IMR-90 (cell line): ENCODE measurements around the gene C13orf42. TPM values are rescaled to one million over a fixed set of nuclear protein-coding genes. Genes with fewer than 3 reads are reported as not detected.

Experiments used
- ATAC-seq: fragments of 200-7000 bp; cut with Tn5 transposase; 2 replicates; pipeline ENCODE4 v1.9.1; 2020; ENCODE audit warnings: low read depth, mild to moderate bottlenecking, moderate library complexity
- BruUV-seq: library from RNA; stranded (reverse); fragments of 400-500 nt; replicated peaks from 2 replicates; lab custom pipeline; 2021; lab: Mats Ljungman, UMichigan
- CTCF ChIA-PET: fragments of 300-600 bp; formaldehyde crosslinking; extraction: SDS; loops from one replicate; lab custom pipeline; 2021; ENCODE audit warnings: antibody characterized with exemption; lab: Yijun Ruan, JAX
- POLR2A ChIA-PET: fragments of 300-600 bp; sonication (Branson Sonifier 250); formaldehyde crosslinking; loops from one replicate; lab custom pipeline; 2022; ENCODE audit warnings: antibody characterized with exemption; ENCODE audit not compliant: unreplicated experiment; lab: Charles Lee
- DNase-seq: peaks from one replicate; pipeline ENCODE4 v3.0.0; 2013
- H2AFZ ChIP-seq: replicated peaks from 2 replicates; pipeline ENCODE3; 2013; ENCODE audit warnings: low read length, mild to moderate bottlenecking; ENCODE audit not compliant: poor library complexity
- H2AK5ac ChIP-seq: 2 replicates; pipeline ENCODE4 v1.6.1; 2013; ENCODE audit warnings: low read depth, low read length, inconsistent platforms
- H2AK9ac ChIP-seq: replicated peaks from 2 replicates; pipeline ENCODE3; 2013; ENCODE audit warnings: mild to moderate bottlenecking, low read depth, low read length, moderate library complexity; ENCODE audit not compliant: poor library complexity
- H2BK120ac ChIP-seq: 2 replicates; pipeline ENCODE4 v1.6.1; 2013; ENCODE audit warnings: low read depth, low read length, inconsistent platforms
- H2BK15ac ChIP-seq: 3 replicates; pipeline ENCODE4 v1.6.1; 2013; ENCODE audit warnings: low read depth, low read length, inconsistent platforms
- H2BK20ac ChIP-seq: 2 replicates; pipeline ENCODE4 v1.6.1; 2013; ENCODE audit warnings: low read depth, mild to moderate bottlenecking, inconsistent platforms, low read length, moderate library complexity
- H2BK5ac ChIP-seq: 2 replicates; pipeline ENCODE4 v1.6.1; 2013; ENCODE audit warnings: mild to moderate bottlenecking, low read depth, low read length, inconsistent platforms; ENCODE audit not compliant: poor library complexity, severe bottlenecking
- H3K14ac ChIP-seq: replicated peaks from 2 replicates; pipeline ENCODE4 v1.6.1; 2013; ENCODE audit warnings: low read depth, low read length, inconsistent platforms
- H3K18ac ChIP-seq: 2 replicates; pipeline ENCODE4 v1.6.1; 2013; ENCODE audit warnings: low read depth, low read length, control low read depth
- H3K23ac ChIP-seq: 2 replicates; pipeline ENCODE4 v1.6.1; 2013; ENCODE audit warnings: low read depth, low read length, inconsistent platforms
- H3K27ac ChIP-seq: 2 replicates; pipeline ENCODE4 v1.5.1; 2013; ENCODE audit warnings: mild to moderate bottlenecking, control low read depth, low read length; ENCODE audit not compliant: insufficient read depth
- H3K27me3 ChIP-seq: 2 replicates; pipeline ENCODE4 v1.6.1; 2013; ENCODE audit warnings: low read length; ENCODE audit not compliant: control insufficient read depth, insufficient read depth
- H3K36me3 ChIP-seq: 2 replicates; pipeline ENCODE4 v1.6.1; 2013; ENCODE audit warnings: low read length, mixed read lengths; ENCODE audit not compliant: control insufficient read depth, insufficient read depth
- H3K4ac ChIP-seq: 2 replicates; pipeline ENCODE4 v1.6.1; 2013; ENCODE audit warnings: low read depth, low read length, inconsistent platforms
- H3K4me1 ChIP-seq: 2 replicates; pipeline ENCODE4 v1.6.1; 2013; ENCODE audit warnings: low read length, mixed read lengths; ENCODE audit not compliant: control insufficient read depth, insufficient read depth
- H3K4me2 ChIP-seq: 2 replicates; pipeline ENCODE4 v1.6.1; 2013; ENCODE audit warnings: low read depth, mild to moderate bottlenecking, control low read depth, low read length, moderate library complexity
- H3K4me3 ChIP-seq: 2 replicates; pipeline ENCODE4 v1.5.1; 2013; ENCODE audit warnings: low read depth, mild to moderate bottlenecking, control low read depth, low read length, moderate library complexity; ENCODE audit not compliant: insufficient read depth
- H3K56ac ChIP-seq: 2 replicates; pipeline ENCODE4 v1.6.1; 2013; ENCODE audit warnings: low read length, inconsistent platforms; ENCODE audit not compliant: insufficient read depth; ENCODE audit errors: extremely low read depth
- H3K79me1 ChIP-seq, 2 experiments: 2 replicates each; pipeline ENCODE4 v1.6.1; 2013; ENCODE audit warnings: low read length in 2 of 2, inconsistent platforms in 1 of 2, low read depth in 1 of 2
- H3K9ac ChIP-seq: 2 replicates; pipeline ENCODE4 v1.6.1; 2013; ENCODE audit warnings: low read depth, low read length, control low read depth
- H3K9me1 ChIP-seq: 2 replicates; pipeline ENCODE4 v1.6.1; 2013; ENCODE audit warnings: low read length, inconsistent platforms; ENCODE audit not compliant: insufficient read depth
- H3K9me3 ChIP-seq: 2 replicates; pipeline ENCODE4 v1.6.1; 2013; ENCODE audit warnings: low read length; ENCODE audit not compliant: control insufficient read depth, insufficient read depth
- H4K20me1 ChIP-seq: 2 replicates; pipeline ENCODE4 v1.6.1; 2013; ENCODE audit warnings: low read length, inconsistent platforms; ENCODE audit not compliant: insufficient read depth
- H4K5ac ChIP-seq: 2 replicates; pipeline ENCODE4 v1.6.1; 2013; ENCODE audit warnings: mild to moderate bottlenecking, low read depth, low read length, control low read depth
- H4K8ac ChIP-seq, 2 experiments: 2 replicates each; pipeline ENCODE4 v1.6.1; 2013; ENCODE audit warnings: low read depth in 2 of 2, low read length in 2 of 2, control low read depth in 1 of 2, inconsistent platforms in 1 of 2
- H4K91ac ChIP-seq: 2 replicates; pipeline ENCODE4 v1.6.1; 2013; ENCODE audit warnings: low read depth, low read length, inconsistent platforms; ENCODE audit not compliant: insufficient read depth
- MAFK ChIP-seq: IDR thresholded peaks from 2 replicates; pipeline ENCODE4 v1.6.1; 2012; ENCODE audit warnings: low read depth, low read length, improper control_type of control experiment
- RFX5 ChIP-seq: IDR thresholded peaks from 2 replicates; pipeline ENCODE4 v1.8.0; 2012; ENCODE audit warnings: low read depth, mild to moderate bottlenecking, low read length, moderate library complexity
- WGBS, 2 experiments: methylation state at CpG; one replicate each; pipeline versions ENCODE4 v1.1.5 to v1.1.7; 2013; ENCODE audit warnings: missing lambda C conversion rate in 2 of 2; ENCODE audit not compliant: insufficient read length in 1 of 2; ENCODE audit errors: extremely low coverage in 2 of 2; 5-methylcytosine and 5-hydroxymethylcytosine counted together
- dilution Hi-C: fragments of 300-500 bp; cut with HindIII; formaldehyde crosslinking; loops from one replicate; pipeline ENCODE4 v1.14.3; 2018; ENCODE audit warnings: low sequenced_read_pairs; ENCODE audit not compliant: unreplicated experiment
- in situ Hi-C: fragments of 300-500 bp; cut with MboI; formaldehyde crosslinking; loops from 3 replicates; pipeline ENCODE4 v1.14.3; 2019; ENCODE audit warnings: low sequenced_read_pairs, inconsistent platforms, mixed read lengths
- intact Hi-C: fragments of 100-400 bp; cut with micrococcal nuclease; formaldehyde crosslinking; loops from 2 replicates; pipeline ENCODE4 v1.10.0; 2022
- polyA plus RNA-seq, 3 experiments: library from polyadenylated mRNA; depleted of rRNA; stranded (reverse); fragments of >200 nt; gene quantifications; 2 replicates each; pipeline ENCODE4 v1.2.3, GENCODE V29; 2012; ENCODE audit warnings: low replicate concordance in 1 of 3
- total RNA-seq: library from RNA; depleted of rRNA; stranded (reverse); fragments of >200 nt; gene quantifications from 2 replicates; pipeline ENCODE4 v1.2.3, GENCODE V29; 2012
- TF ChIP-seq, protein P1 (sequence below): fragments of 150-350 bp; IDR thresholded peaks from 2 replicates; pipeline ENCODE4 v1.6.1; 2016; ENCODE audit warnings: low read depth, mild to moderate bottlenecking, low read length, moderate library complexity, borderline replicate concordance

Gene C13orf42
- total and polyA plus RNA-seq, 2 of the 4 experiments (the other 2 are of a cell fraction): not detected

DNA sequence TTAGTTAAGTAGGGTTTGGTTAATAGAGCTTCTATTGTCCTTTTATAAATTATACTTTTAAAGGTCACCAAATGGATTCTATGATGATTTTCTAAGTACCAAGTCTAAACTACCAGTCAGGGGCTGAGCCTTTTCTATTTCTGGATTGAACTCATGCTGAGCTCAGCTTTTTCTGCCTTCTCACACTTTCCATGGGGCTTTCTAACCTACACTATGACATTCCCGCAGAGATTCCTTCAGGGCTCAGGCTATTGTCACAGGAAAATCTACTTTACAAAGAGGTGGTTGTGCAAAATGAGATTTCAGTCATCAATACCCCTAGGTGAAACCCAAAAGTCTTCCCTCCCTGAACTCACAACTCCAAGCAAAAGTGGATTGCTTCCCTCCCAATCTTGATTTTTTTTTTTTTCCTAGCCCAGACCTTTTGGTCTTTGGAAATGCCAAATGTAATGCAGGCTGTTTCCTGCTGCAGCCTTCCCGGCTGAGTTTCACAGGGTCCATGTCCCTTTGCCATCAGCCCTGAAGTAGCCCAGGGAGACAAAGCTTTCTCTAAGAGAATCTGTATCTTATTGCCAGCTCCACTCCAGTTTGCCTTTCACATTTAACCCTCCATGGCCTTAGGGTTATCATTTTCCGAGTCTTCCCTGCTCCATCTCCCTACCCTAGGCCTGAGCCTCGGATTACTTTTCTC is 13.6 kb downstream of the C13orf42 start:
- dilution Hi-C loops: no loop called here
- POLR2A ChIA-PET: no interaction called here
- DNase-seq: no peak

More for the DNA sequence above, 13.6 kb downstream of the C13orf42 start:
- no peaks in the 10 kb centered on the region for H3K9me3 ChIP-seq
- H4K5ac ChIP-seq: no peak overlapping the region
- intact Hi-C loops: no loop called here
- TF ChIP-seq RFX5 (no peak), MAFK (peak; percentile 53)
- TF ChIP-seq, protein P1, sequence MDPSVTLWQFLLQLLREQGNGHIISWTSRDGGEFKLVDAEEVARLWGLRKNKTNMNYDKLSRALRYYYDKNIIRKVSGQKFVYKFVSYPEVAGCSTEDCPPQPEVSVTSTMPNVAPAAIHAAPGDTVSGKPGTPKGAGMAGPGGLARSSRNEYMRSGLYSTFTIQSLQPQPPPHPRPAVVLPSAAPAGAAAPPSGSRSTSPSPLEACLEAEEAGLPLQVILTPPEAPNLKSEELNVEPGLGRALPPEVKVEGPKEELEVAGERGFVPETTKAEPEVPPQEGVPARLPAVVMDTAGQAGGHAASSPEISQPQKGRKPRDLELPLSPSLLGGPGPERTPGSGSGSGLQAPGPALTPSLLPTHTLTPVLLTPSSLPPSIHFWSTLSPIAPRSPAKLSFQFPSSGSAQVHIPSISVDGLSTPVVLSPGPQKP: no peak
- H3K27me3 ChIP-seq: peaks cover 7% of the 10 kb centered on the region; the same call in 1 of the 2 replicates
- H3K9me1 ChIP-seq: no peaks in the 10 kb centered on the region
- H3K9ac ChIP-seq: no peak overlapping the region
- no peaks in the 10 kb centered on the region for H3K4me1 ChIP-seq
- WGBS, 2 experiments: no CpG with 5 or more reads among the region's 4 CpGs
- H4K8ac ChIP-seq: no peak overlapping the region
- H3K23ac ChIP-seq: no peak overlapping the region
- H2AFZ ChIP-seq: no peak overlapping the region
- H2AK9ac ChIP-seq: no peak overlapping the region
- no peak overlapping the region for H2BK15ac ChIP-seq
- no peak overlapping the region for H2BK5ac ChIP-seq
- in situ Hi-C loops: no loop called here
- H4K20me1 ChIP-seq: no peaks in the 10 kb centered on the region
- H3K36me3 ChIP-seq: no peaks in the 10 kb centered on the region
- CTCF ChIA-PET: no interaction called here
- H2AK5ac ChIP-seq: no peak overlapping the region
- no TSS peak for BruUV-seq
- H2BK120ac ChIP-seq: no peak overlapping the region
- no peak overlapping the region for H2BK20ac ChIP-seq
- ATAC-seq: no peak
- no peak overlapping the region for H3K27ac ChIP-seq
- no peak overlapping the region for H3K56ac ChIP-seq
- H3K4me3 ChIP-seq: no peak overlapping the region
- H3K18ac ChIP-seq: no peak overlapping the region
- H4K91ac ChIP-seq: no peak overlapping the region
- H3K79me1 ChIP-seq: no peaks in the 10 kb centered on the region
- H3K4me2 ChIP-seq: no peak overlapping the region
- no peak overlapping the region for H3K14ac ChIP-seq
- no peak overlapping the region for H3K4ac ChIP-seq
